Measurements from ENCODE around the gene FAM169A. TPM values are rescaled to one million over a fixed set of nuclear protein-coding genes. Genes with fewer than 3 reads are reported as not detected.
"Not testable (repeated sequence)": the region's sequence is repeated elsewhere in the genome, so short reads cannot be mapped to it uniquely, and the experiment has no call there.

The FAM169A gene
- total and polyA plus RNA-seq, 5 donors, result 1.9 to 8.9 (median 7.7) TPM

GRCh38 chr5:74762599-74762998 lies 103.6 kb downstream of the FAM169A start:
- Histone ChIP-seq H3K4me1 (ENCODE audit: control insufficient read depth, insufficient read depth, low read length) (peaks cover 5% of the 10 kb centered on the region), H3K27me3 (ENCODE audit: control insufficient read depth, insufficient read depth) (no peaks in the 10 kb centered on the region), H3K4me3 (ENCODE audit: low read length) (no peak overlapping the region), H3K9me3 (ENCODE audit: control insufficient read depth, low read length) (no peaks in the 10 kb centered on the region), H3K27ac (ENCODE audit: low read length) (no peak overlapping the region)
- 97% methylated on average over 2 of the region's 2 CpGs for WGBS
- no peak for DNase-seq
- intact Hi-C loops (cut with DNase I), result loop anchor here in 1 of 4 donors (10.0 kb wide), 1 partner anchor 152 kb away; no protein-coding TSS in a partner anchor
- ATAC-seq, result no peak

GRCh38 chr5:74761241-74761640 lies 104.9 kb downstream of the FAM169A start:
- ATAC-seq (no peak), DNase-seq (no peak)
- no peaks in the 10 kb centered on the region for H3K9me3 ChIP-seq (ENCODE audit: control insufficient read depth, low read length)
- no peak overlapping the region for H3K27ac ChIP-seq (ENCODE audit: low read length)
- no peak overlapping the region for H3K4me3 ChIP-seq (ENCODE audit: low read length)
- WGBS, result 91% methylated on average over 1 of the region's 1 CpG
- peaks cover 5% of the 10 kb centered on the region for H3K4me1 ChIP-seq (ENCODE audit: control insufficient read depth, insufficient read depth, low read length)
- H3K27me3 ChIP-seq (ENCODE audit: control insufficient read depth, insufficient read depth), result no peaks in the 10 kb centered on the region
- intact Hi-C loops (cut with DNase I), result loop anchor here in 1 of 4 donors (10.0 kb wide), 1 partner anchor 154 kb away; no protein-coding TSS in a partner anchor

GRCh38 chr5:74748742-74749141 lies 117.4 kb downstream of the FAM169A start:
- H3K27me3 ChIP-seq (ENCODE audit: control insufficient read depth, insufficient read depth); H3K9me3 ChIP-seq (ENCODE audit: control insufficient read depth, low read length); H3K4me1 ChIP-seq (ENCODE audit: control insufficient read depth, insufficient read depth, low read length); H3K27ac ChIP-seq (ENCODE audit: low read length); DNase-seq; ATAC-seq; H3K4me3 ChIP-seq (ENCODE audit: low read length); intact Hi-C loops (cut with DNase I): not testable (repeated sequence)
- WGBS, result over 99% methylated on average over 4 of the region's 4 CpGs

GRCh38 chr5:74738406-74738805 lies 127.8 kb downstream of the FAM169A start:
- no peak overlapping the region for H3K27ac ChIP-seq (ENCODE audit: low read length)
- intact Hi-C loops (cut with DNase I), result no loop called here
- H3K27me3 ChIP-seq (ENCODE audit: control insufficient read depth, insufficient read depth), result no peaks in the 10 kb centered on the region
- DNase-seq (no peak), ATAC-seq (no peak)
- no peaks in the 10 kb centered on the region for H3K4me1 ChIP-seq (ENCODE audit: control insufficient read depth, insufficient read depth, low read length)
- H3K9me3 ChIP-seq (ENCODE audit: control insufficient read depth, low read length), result no peaks in the 10 kb centered on the region
- H3K4me3 ChIP-seq (ENCODE audit: low read length), result no peak overlapping the region
- WGBS, result 97% methylated on average over 4 of the region's 4 CpGs

GRCh38 chr5:74736759-74737158 lies 129.4 kb downstream of the FAM169A start:
- Histone ChIP-seq H3K4me3 (ENCODE audit: low read length) (no peak overlapping the region), H3K4me1 (ENCODE audit: control insufficient read depth, insufficient read depth, low read length) (no peaks in the 10 kb centered on the region), H3K9me3 (ENCODE audit: control insufficient read depth, low read length) (no peaks in the 10 kb centered on the region), H3K27me3 (ENCODE audit: control insufficient read depth, insufficient read depth) (no peaks in the 10 kb centered on the region), H3K27ac (ENCODE audit: low read length) (no peak overlapping the region)
- DNase-seq (no peak), ATAC-seq (no peak)
- WGBS, result 89% methylated on average over 6 of the region's 6 CpGs
- intact Hi-C loops (cut with DNase I), result no loop called here

Other genes starting within 250 kb of the FAM169A start
- 10 to 100 TPM in 1 of 4 donors, 1 to 10 TPM in 3; 5.3 to 14.9 (median 7.0) TPM for gene ENC1, start 225.7 kb downstream of the FAM169A start, total RNA-seq
- 2.9 TPM for gene ENC1, start 225.7 kb downstream of the FAM169A start, polyA plus RNA-seq
- gene HEXB, start 181.2 kb downstream of the FAM169A start, total RNA-seq, result 10 to 100 TPM; 76.7 to 84.3 (median 81.7) TPM
- 63.0 TPM for gene HEXB, start 181.2 kb downstream of the FAM169A start, polyA plus RNA-seq
- 10 to 100 TPM; 21.6 to 41.1 (median 33.7) TPM for gene GFM2, start 99.3 kb downstream of the FAM169A start, total RNA-seq
- gene GFM2, start 99.3 kb downstream of the FAM169A start, polyA plus RNA-seq, result 37.2 TPM
- gene NSA2, start 99.1 kb downstream of the FAM169A start, total RNA-seq, result 10 to 100 TPM; 46.8 to 81.8 (median 61.1) TPM
- gene NSA2, start 99.1 kb downstream of the FAM169A start, polyA plus RNA-seq, result 73.8 TPM
- under 1 TPM; 0.26 to 0.34 (median 0.31) TPM for gene GCNT4, start 186.2 kb upstream of the FAM169A start, total RNA-seq
- 0.27 TPM for gene GCNT4, start 186.2 kb upstream of the FAM169A start, polyA plus RNA-seq